Activated CD8-positive, alpha-beta memory T cell treated with anti-CD3 and anti-CD28 coated beads, Interleukin-2, amount 10 ng/mL, durations not matched to agents 7 days and 5 days (primary cell): Measurements from ENCODE around the gene MAPKAPK2. TPM values are rescaled to one million over a fixed set of nuclear protein-coding genes. Genes with fewer than 3 reads are reported as not detected.

ENCODE experiments used
- ATAC-seq: fragments of 150-1000 bp; cut with Tn5 transposase; one replicate; pipeline ENCODE4 v1.10.0; 2021; ENCODE audit warnings: moderate library complexity
- CTCF ChIA-PET: fragments of 350-600 bp; sonication (Branson Sonifier 250); formaldehyde crosslinking; loops from one replicate; lab custom pipeline; 2021; ENCODE audit warnings: antibody characterized with exemption; lab: Charles Lee
- DNase-seq: peaks from one replicate; pipeline ENCODE4 v3.0.0-alpha.2; 2020
- H3K27ac Mint-ChIP-seq: one replicate; pipeline ENCODE4 v1.8.0; 2021; ENCODE audit warnings: mild to moderate bottlenecking, mixed read lengths
- H3K27me3 Mint-ChIP-seq: one replicate; pipeline ENCODE4 v1.8.0; 2021; ENCODE audit warnings: mixed read lengths
- H3K36me3 Mint-ChIP-seq: one replicate; pipeline ENCODE4 v1.8.0; 2021; ENCODE audit warnings: mild to moderate bottlenecking, mixed read lengths
- H3K4me1 Mint-ChIP-seq: one replicate; pipeline ENCODE4 v1.8.0; 2021; ENCODE audit warnings: mixed read lengths
- H3K4me3 Mint-ChIP-seq: one replicate; pipeline ENCODE4 v1.8.0; 2021; ENCODE audit warnings: mild to moderate bottlenecking, moderate library complexity, mixed read lengths
- H3K9me3 Mint-ChIP-seq: one replicate; pipeline ENCODE4 v1.8.0; 2022; ENCODE audit warnings: low read depth, mixed read lengths
- total RNA-seq, 2 experiments: library from RNA; stranded (reverse); gene quantifications; one replicate each; pipeline ENCODE4 v1.2.3, GENCODE V29; 2021

The MAPKAPK2 gene
- total RNA-seq, 2 experiments from 2014 or later = 85.7 to 93.8 TPM

DNA sequence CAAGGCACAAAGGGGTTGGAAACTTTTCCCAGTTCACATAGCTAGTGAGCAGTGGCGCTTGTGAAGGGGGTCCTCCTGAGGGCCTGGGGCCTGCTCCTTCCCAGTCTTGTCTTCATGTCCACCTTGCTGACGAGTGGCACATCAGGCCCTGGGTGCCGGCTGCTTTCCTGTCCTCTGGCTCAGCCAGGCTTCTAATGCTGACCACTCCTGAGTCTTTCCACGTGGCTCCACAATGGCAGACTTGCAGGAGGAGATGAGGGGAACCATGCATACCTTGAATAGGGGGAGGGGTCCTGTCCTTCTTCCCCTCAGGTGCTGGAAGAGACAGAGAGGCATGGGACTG, 38.7 kb downstream of the MAPKAPK2 start:
- CTCF ChIA-PET = interaction anchor here (0.9 to 21.9 kb wide), 8 partner anchors 9 to 197 kb away, joined by 3 to 488 read pairs (median 6); no protein-coding TSS in a partner anchor
- DNase-seq = no peak
- no peak overlapping the region for H3K27ac Mint-ChIP-seq
- no peaks in the 10 kb centered on the region for H3K9me3 Mint-ChIP-seq
- no peak overlapping the region for H3K4me3 Mint-ChIP-seq
- no peaks in the 10 kb centered on the region for H3K27me3 Mint-ChIP-seq
- H3K36me3 Mint-ChIP-seq = no peaks in the 10 kb centered on the region
- peaks cover 56% of the 10 kb centered on the region for H3K4me1 Mint-ChIP-seq
- ATAC-seq = no peak

DNA sequence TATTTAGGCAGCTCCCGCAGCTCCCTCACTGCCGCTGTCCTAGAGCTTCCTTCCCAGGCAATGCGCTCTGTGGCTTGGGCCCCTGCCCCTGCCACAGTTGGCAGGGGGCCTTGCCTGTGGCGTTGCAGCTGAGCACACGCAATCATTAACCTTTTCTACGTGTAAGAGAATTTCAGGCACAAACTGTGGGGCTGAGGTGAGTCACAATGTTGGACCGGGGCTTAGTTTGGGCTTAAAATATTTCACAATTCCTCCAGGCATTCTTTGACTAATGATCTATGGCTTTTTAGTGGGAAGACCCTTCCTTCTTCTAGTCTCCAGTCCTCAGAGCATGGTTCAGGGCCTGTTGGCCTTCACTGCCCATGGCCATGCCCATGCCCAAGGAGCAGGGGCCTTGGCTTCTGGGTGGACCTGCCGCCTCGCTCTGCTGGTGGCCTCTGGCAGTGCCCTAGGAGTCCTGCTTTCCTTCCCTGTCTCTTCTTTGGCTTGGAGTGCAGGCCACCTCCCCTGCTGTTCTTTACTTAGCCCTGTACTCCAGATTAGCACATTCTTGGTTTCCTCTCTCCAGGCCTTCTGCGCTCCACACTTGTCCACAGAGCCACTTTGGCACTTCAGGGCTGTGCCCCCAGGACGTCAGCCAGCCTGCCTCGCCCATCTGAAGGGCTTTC, 39.2 kb downstream of the MAPKAPK2 start:
- Mint-ChIP-seq H3K36me3 (peaks cover 2% of the 10 kb centered on the region), H3K27ac (no peak overlapping the region), H3K4me1 (peaks cover 55% of the 10 kb centered on the region), H3K9me3 (no peaks in the 10 kb centered on the region), H3K27me3 (no peaks in the 10 kb centered on the region), H3K4me3 (no peak overlapping the region)
- CTCF ChIA-PET = interaction anchor here (0.9 to 21.9 kb wide), 12 partner anchors 9 to 258 kb away, joined by 3 to 488 read pairs (median 14); no protein-coding TSS in a partner anchor
- no peak for DNase-seq
- ATAC-seq = no peak

DNA sequence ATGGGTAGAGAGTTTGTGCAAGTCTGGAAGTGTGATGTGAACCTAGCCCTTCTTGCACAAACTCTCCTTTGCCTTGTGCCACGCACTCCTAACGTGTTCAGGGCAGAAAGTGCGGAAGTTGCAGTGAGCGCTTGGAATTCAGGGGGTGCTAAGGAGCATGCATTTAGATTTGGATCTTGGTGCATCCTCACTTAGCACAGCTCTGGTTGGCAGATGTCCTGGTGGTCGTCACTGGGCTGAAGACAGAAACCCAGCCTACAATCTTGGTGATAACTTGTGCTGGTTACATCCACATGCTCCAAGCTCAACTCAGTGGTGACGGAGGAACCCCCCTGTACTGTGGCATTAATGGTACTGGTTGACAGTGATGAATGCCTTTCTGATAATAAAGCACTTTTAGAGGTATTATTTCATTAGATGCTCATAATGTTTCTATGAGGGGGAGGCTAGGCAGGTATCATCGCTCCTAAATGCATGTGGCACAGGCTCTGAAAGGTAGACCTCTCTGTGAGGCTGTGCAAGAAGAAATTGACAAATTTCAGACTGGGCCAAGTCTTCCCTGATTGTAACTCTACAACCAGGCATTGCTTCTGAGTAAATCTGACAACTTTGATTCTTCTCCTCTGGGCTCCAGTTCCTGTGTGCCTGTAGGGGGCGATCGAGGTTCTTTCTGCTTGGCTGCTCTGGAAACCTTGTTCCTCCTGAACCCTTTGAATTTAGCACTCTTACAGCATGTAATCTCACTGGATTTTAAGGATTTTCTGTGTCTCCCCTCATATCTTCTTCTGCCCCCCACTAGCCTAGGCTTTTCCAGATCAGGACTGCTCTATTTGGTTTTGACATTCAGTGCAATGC, 40.6 kb downstream of the MAPKAPK2 start:
- peaks cover 13% of the 10 kb centered on the region for H3K36me3 Mint-ChIP-seq
- peak; percentile 77 for DNase-seq
- peak; percentile 65 for ATAC-seq
- CTCF ChIA-PET = interaction anchor here (0.7 to 21.9 kb wide), 49 partner anchors 11 to 597 kb away, joined by 3 to 488 read pairs (median 6); partner anchors contain the start of genes CD55, DYRK3, EIF2D and FCMR
- no peaks in the 10 kb centered on the region for H3K9me3 Mint-ChIP-seq
- no peak overlapping the region for H3K4me3 Mint-ChIP-seq
- H3K27me3 Mint-ChIP-seq = no peaks in the 10 kb centered on the region
- H3K4me1 Mint-ChIP-seq = peaks cover 59% of the 10 kb centered on the region
- H3K27ac Mint-ChIP-seq = peak overlapping the region; percentile 24

DNA sequence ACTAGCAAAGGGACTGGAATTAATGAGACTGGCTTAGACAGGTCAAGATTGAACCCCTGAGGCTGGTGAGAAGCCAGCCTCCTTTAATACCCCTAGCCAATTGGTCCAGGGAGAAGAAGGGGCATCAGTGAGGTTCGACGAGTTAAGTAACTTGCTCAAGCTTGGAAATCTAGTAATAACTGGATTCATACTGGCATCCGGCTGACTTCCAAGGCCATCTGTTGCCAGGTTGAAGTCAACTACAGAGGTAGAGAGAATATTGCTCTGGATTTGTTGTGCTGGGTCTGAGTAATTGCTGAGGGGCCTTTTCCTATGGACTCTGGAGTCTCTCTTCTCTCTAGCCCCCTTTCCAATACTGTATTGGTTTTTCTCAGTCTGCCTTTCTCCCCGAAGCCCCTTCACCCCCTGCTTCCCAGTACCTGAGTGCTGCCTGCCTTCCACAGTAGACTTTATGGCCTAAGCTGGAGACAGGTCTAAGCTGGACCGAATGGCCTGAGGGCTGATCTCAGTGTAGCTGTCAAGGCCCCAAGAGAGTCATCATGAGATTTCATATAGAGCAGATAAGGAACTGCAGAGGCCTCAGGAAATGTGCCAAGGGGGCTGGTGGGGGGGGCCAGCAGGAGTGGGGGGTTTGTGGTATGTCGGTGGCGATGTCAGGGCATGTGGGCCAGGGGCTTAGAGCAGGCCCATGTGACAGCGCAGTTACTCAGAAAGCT, 43.4 kb downstream of the MAPKAPK2 start:
- peaks cover 54% of the 10 kb centered on the region for H3K4me1 Mint-ChIP-seq
- H3K36me3 Mint-ChIP-seq = peaks cover 23% of the 10 kb centered on the region
- no peak for DNase-seq
- H3K9me3 Mint-ChIP-seq = no peaks in the 10 kb centered on the region
- ATAC-seq = no peak
- H3K27ac Mint-ChIP-seq = no peak overlapping the region
- H3K4me3 Mint-ChIP-seq = no peak overlapping the region
- H3K27me3 Mint-ChIP-seq = no peaks in the 10 kb centered on the region
- CTCF ChIA-PET = interaction anchor here (1.1 to 21.9 kb wide), 7 partner anchors 14 to 185 kb away, joined by 4 to 488 read pairs (median 35); no protein-coding TSS in a partner anchor

DNA sequence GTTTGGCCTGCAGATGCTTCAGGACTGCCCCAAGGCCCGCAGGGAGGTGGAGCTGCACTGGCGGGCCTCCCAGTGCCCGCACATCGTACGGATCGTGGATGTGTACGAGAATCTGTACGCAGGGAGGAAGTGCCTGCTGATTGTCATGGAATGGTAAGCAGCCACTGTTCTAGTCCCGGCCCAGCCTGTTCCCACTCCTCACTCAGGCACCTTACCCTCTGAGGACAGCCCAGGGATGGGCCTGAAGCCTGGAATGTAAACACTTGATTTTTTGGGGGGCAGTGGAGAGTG, 43.9 kb downstream of the MAPKAPK2 start:
- H3K9me3 Mint-ChIP-seq = no peaks in the 10 kb centered on the region
- CTCF ChIA-PET = interaction anchor here (3.4 to 21.9 kb wide), 3 partner anchors 15 to 183 kb away, joined by 17 to 488 read pairs (median 72); no protein-coding TSS in a partner anchor
- H3K4me3 Mint-ChIP-seq = no peak overlapping the region
- H3K27ac Mint-ChIP-seq = no peak overlapping the region
- no peaks in the 10 kb centered on the region for H3K27me3 Mint-ChIP-seq
- ATAC-seq (no peak), DNase-seq (peak; percentile 33)
- H3K4me1 Mint-ChIP-seq = peaks cover 54% of the 10 kb centered on the region
- H3K36me3 Mint-ChIP-seq = peaks cover 25% of the 10 kb centered on the region

DNA sequence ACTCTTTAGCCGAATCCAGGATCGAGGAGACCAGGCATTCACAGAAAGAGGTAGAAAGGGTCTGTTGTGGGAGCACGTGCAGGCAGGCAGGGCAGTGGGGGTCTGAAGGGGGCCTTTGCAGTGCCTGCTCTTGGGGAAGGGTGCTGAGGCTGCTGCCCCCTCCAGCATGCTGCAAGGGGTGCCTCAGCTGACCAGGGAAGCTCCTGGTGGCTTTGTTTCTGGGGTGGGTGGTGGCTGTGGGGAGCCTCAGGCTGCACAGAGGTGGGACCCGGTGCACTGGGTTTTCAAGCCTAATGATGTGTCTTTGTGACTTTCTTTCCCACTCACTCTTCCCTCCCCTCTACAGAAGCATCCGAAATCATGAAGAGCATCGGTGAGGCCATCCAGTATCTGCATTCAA, 44.3 kb downstream of the MAPKAPK2 start:
- no peak overlapping the region for H3K27ac Mint-ChIP-seq
- no peak overlapping the region for H3K4me3 Mint-ChIP-seq
- no peaks in the 10 kb centered on the region for H3K9me3 Mint-ChIP-seq
- H3K4me1 Mint-ChIP-seq = peaks cover 53% of the 10 kb centered on the region
- CTCF ChIA-PET = interaction anchor here (3.4 to 21.9 kb wide), 3 partner anchors 15 to 183 kb away, joined by 17 to 488 read pairs (median 72); no protein-coding TSS in a partner anchor
- H3K36me3 Mint-ChIP-seq = peaks cover 25% of the 10 kb centered on the region
- DNase-seq (peak; percentile 37), ATAC-seq (no peak)
- no peaks in the 10 kb centered on the region for H3K27me3 Mint-ChIP-seq

DNA sequence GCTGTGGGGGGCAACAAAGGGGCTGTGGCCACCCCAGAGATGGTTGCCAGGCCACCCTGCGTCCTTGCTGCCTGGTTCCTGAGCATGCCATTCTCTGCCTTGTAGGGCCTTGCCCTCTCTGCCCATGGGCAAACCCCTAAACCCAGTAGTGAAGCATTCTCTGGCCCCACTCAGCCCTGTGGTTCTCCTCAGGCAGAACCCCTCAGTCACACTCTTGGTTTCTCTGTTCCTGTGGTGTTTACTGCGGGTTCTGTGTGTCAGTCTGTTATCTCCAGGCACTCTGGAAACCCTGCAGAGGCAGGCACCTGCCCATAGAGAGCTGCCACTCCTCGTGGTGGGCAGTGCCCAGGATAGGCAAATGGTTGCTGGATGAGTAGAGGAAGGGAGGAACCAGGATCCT, 44.8 kb downstream of the MAPKAPK2 start:
- DNase-seq (peak; percentile 38), ATAC-seq (no peak)
- H3K27ac Mint-ChIP-seq = no peak overlapping the region
- H3K27me3 Mint-ChIP-seq = no peaks in the 10 kb centered on the region
- H3K9me3 Mint-ChIP-seq = no peaks in the 10 kb centered on the region
- no peak overlapping the region for H3K4me3 Mint-ChIP-seq
- H3K4me1 Mint-ChIP-seq = peaks cover 55% of the 10 kb centered on the region
- H3K36me3 Mint-ChIP-seq = peaks cover 25% of the 10 kb centered on the region
- CTCF ChIA-PET = interaction anchor here (0.9 to 21.9 kb wide), 7 partner anchors 10 to 208 kb away, joined by 3 to 488 read pairs (median 10); no protein-coding TSS in a partner anchor

DNA sequence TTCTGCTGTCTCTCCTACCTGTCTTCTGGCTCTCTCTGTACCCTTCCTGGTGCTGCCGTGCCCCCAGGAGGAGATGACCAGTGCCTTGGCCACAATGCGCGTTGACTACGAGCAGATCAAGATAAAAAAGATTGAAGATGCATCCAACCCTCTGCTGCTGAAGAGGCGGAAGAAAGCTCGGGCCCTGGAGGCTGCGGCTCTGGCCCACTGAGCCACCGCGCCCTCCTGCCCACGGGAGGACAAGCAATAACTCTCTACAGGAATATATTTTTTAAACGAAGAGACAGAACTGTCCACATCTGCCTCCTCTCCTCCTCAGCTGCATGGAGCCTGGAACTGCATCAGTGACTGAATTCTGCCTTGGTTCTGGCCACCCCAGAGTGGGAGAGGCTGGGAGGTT, 47.8 kb downstream of the MAPKAPK2 start:
- H3K4me1 Mint-ChIP-seq = peaks cover 61% of the 10 kb centered on the region
- no peaks in the 10 kb centered on the region for H3K9me3 Mint-ChIP-seq
- CTCF ChIA-PET = interaction anchor here (6.8 to 21.9 kb wide), 2 partner anchors 72 to 180 kb away, joined by 101 to 488 read pairs; no protein-coding TSS in a partner anchor
- peaks cover 28% of the 10 kb centered on the region for H3K36me3 Mint-ChIP-seq
- no peak for DNase-seq
- no peak for ATAC-seq
- H3K27ac Mint-ChIP-seq = no peak overlapping the region
- no peaks in the 10 kb centered on the region for H3K27me3 Mint-ChIP-seq
- no peak overlapping the region for H3K4me3 Mint-ChIP-seq

DNA sequence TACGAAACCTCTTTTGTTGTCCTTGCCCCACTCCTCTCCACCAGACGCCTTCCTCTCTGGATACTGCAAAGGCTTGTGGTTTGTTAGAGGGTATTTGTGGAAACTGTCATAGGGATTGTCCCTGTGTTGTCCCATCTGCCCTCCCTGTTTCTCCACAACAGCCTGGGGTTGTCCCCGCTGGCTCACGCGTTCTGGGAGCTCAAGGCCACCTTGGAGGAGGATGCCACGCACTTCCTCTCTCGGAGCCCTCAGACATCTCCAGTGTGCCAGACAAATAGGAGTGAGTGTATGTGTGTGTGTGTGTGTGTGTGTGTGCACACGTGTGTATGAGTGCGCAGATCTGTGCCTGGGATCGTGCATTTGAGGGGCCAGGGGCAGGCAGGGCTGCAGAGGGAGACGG, 48.3 kb downstream of the MAPKAPK2 start:
- no peaks in the 10 kb centered on the region for H3K9me3 Mint-ChIP-seq
- peaks cover 30% of the 10 kb centered on the region for H3K36me3 Mint-ChIP-seq
- H3K27me3 Mint-ChIP-seq = no peaks in the 10 kb centered on the region
- no peak overlapping the region for H3K4me3 Mint-ChIP-seq
- peaks cover 66% of the 10 kb centered on the region for H3K4me1 Mint-ChIP-seq
- DNase-seq = no peak
- CTCF ChIA-PET = interaction anchor here (2.0 to 21.9 kb wide), 4 partner anchors 34 to 250 kb away, joined by 21 to 488 read pairs (median 64); no protein-coding TSS in a partner anchor
- no peak overlapping the region for H3K27ac Mint-ChIP-seq
- ATAC-seq = no peak

DNA sequence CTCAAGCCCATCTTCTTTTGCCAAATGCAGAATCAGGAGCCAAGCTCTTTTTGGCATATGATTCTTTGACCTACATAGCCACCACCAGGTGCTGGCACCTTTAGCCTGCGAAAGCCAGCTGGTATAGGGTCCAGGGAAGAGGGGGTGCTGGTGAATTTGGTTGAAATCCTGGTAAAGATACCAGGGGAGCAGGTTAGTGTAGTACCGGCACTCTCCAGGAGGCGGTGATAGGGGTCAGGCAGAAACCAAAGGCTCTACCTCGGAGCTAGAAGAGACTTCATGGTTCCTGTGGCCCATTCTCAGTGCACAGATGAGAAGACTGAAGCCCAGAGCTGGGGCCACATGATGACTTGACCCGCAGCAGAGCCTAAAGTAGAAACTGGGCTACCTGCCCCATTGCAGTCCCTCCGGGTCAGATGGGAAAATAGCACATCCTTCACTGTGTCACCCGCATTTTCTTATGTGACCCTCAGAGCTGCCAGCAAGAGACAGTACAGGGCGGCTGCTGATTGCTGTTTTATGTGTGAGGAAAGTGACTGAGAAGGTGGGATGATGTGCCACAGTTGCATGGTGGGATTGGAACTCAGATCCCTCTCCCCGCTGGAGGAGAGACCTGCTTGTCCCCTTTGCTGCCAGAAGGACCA, 49.9 kb downstream of the MAPKAPK2 start:
- CTCF ChIA-PET = interaction anchor here (0.6 to 21.9 kb wide), 54 partner anchors 9 to 248 kb away, joined by 3 to 488 read pairs (median 5); partner anchors contain the start of genes DYRK3, EIF2D, FCAMR and IL10
- Mint-ChIP-seq H3K27ac (peak overlapping the region; percentile 21), H3K36me3 (peaks cover 24% of the 10 kb centered on the region), H3K4me1 (peaks cover 70% of the 10 kb centered on the region), H3K9me3 (no peaks in the 10 kb centered on the region), H3K27me3 (no peaks in the 10 kb centered on the region), H3K4me3 (no peak overlapping the region)
- DNase-seq (peak; percentile 83), ATAC-seq (peak; percentile 31)

DNA sequence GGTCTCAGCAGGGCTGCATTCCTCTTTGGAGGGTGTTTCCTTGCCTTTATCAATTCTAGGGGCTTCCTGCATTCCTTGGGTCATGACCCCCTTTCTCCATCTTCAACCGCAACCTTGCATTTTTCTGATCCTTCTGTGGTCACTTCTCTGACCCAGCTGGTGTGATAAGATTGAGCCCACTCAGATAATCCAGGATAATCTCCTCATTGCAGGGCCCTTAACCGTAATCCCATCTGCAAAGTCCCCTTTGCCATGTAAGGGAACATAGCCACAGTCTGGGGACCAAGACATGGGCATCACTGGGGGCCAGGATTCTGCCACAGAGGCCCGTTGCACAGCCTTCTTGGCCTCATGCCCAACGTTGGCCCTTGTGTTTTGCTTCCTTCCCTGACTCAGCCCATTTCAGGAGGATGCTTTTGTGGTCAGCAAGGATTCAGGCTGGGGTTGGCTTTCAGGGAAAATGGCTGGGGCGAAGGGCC, 50.9 kb downstream of the MAPKAPK2 start:
- H3K4me1 Mint-ChIP-seq = peaks cover 69% of the 10 kb centered on the region
- H3K27me3 Mint-ChIP-seq = no peaks in the 10 kb centered on the region
- no peak overlapping the region for H3K27ac Mint-ChIP-seq
- no peak for DNase-seq
- H3K4me3 Mint-ChIP-seq = no peak overlapping the region
- H3K9me3 Mint-ChIP-seq = no peaks in the 10 kb centered on the region
- ATAC-seq = no peak
- CTCF ChIA-PET = interaction anchor here (0.6 to 21.9 kb wide), 32 partner anchors 8 to 1014 kb away, joined by 3 to 488 read pairs (median 8); partner anchors contain the start of genes EIF2D and IL19
- peaks cover 19% of the 10 kb centered on the region for H3K36me3 Mint-ChIP-seq
